ENCODE measurements around the gene SPATA32.

SPATA32 gene

GRCh38 chr17:45293413-45294211 lies 31.7 kb upstream of the SPATA32 start:
- no peak for TF ChIP-seq CTCF (IDR thresholded peaks at IDR 0.05; ENCODE audit: extremely low read depth, missing control alignments)
- DNase-seq (ENCODE audit: low spot score) = no peak

- no peak for DNase-seq (ENCODE audit: low spot score)
- TF ChIP-seq CTCF (IDR thresholded peaks at IDR 0.05; ENCODE audit: extremely low read depth, missing control alignments) = no peak
Measured at GRCh38 chr17:45292696-45293412, 31.0 kb upstream of the SPATA32 start.

- DNase-seq (ENCODE audit: low spot score) = no peak
- TF ChIP-seq CTCF (IDR thresholded peaks at IDR 0.05; ENCODE audit: extremely low read depth, missing control alignments) = no peak
Measured at GRCh38 chr17:45291171-45291805, 29.4 kb upstream of the SPATA32 start.

GRCh38 chr17:45290269-45290765 lies 28.4 kb upstream of the SPATA32 start:
- TF ChIP-seq CTCF (IDR thresholded peaks at IDR 0.05; ENCODE audit: extremely low read depth, missing control alignments) = no peak
- no peak for DNase-seq (ENCODE audit: low spot score)

- TF ChIP-seq CTCF (IDR thresholded peaks at IDR 0.05; ENCODE audit: extremely low read depth, missing control alignments) = no peak
- DNase-seq (ENCODE audit: low spot score) = no peak
Measured at GRCh38 chr17:45289301-45290268, 27.7 kb upstream of the SPATA32 start.

GRCh38 chr17:45288825-45289224 lies 26.9 kb upstream of the SPATA32 start:
- no peak for DNase-seq (ENCODE audit: low spot score)

More at GRCh38 chr17:45288825-45289224, 26.9 kb upstream of the SPATA32 start:
- no peak for TF ChIP-seq CTCF (IDR thresholded peaks at IDR 0.05; ENCODE audit: extremely low read depth, missing control alignments)
